Transverse colon (tissue), 3 donors: ENCODE data around the gene C1QTNF12.

Experiments
- POLR2A ChIP-seq: fragments of 450-650 bp; IDR thresholded peaks from one replicate; pipeline ENCODE4 v1.6.1; 2016; ENCODE audit warnings: antibody characterized with exemption, mild to moderate bottlenecking, moderate library complexity
- TF ChIP-seq, protein P1 (sequence below), 5 experiments: fragments of 200-600 bp in 3 of 5; fragments of 450-650 bp in 2 of 5; sonication (generic) in 3 of 5; IDR thresholded peaks; 1 replicate in 2 of 5; 2 replicates in 3 of 5; pipeline ENCODE4 v1.5.1; 2016 to 2017; ENCODE audit warnings: antibody characterized with exemption in 5 of 5, inconsistent platforms in 3 of 5, mild to moderate bottlenecking in 2 of 5, moderate library complexity in 1 of 5

- TF ChIP-seq, protein P1, sequence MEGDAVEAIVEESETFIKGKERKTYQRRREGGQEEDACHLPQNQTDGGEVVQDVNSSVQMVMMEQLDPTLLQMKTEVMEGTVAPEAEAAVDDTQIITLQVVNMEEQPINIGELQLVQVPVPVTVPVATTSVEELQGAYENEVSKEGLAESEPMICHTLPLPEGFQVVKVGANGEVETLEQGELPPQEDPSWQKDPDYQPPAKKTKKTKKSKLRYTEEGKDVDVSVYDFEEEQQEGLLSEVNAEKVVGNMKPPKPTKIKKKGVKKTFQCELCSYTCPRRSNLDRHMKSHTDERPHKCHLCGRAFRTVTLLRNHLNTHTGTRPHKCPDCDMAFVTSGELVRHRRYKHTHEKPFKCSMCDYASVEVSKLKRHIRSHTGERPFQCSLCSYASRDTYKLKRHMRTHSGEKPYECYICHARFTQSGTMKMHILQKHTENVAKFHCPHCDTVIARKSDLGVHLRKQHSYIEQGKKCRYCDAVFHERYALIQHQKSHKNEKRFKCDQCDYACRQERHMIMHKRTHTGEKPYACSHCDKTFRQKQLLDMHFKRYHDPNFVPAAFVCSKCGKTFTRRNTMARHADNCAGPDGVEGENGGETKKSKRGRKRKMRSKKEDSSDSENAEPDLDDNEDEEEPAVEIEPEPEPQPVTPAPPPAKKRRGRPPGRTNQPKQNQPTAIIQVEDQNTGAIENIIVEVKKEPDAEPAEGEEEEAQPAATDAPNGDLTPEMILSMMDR (IDR thresholded peaks at IDR 0.05) = no peak
- no peak for TF ChIP-seq POLR2A
These were observed 17.8 kb downstream of the C1QTNF12 start for GRCh38 chr1:1228596-1229321.
